ENCODE data around the gene MARCHF10. TPM values are rescaled to one million over a fixed set of nuclear protein-coding genes. Genes with fewer than 3 reads are reported as not detected.

The MARCHF10 gene
- total and polyA plus RNA-seq, 12 donors: 0.04 TPM; not detected in 11

DNA sequence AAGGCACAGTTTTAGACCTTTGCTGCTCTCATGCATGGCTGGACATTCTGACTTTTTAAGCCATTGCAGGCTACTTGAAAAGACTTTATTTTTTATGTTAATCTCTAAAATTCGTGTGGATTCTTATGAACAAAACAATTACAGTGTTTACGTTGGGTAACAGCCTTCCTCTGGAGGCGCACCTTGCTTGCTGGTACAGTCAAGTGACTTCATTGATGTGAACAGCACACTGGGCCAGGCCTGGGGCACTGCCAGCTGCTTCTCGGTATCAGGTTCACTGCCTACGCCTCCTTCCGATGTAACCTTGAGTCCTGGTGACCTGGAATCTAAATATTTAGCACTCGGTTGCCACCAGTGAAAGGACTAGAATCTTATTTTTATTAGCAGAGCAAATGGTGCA is 27.8 kb downstream of the MARCHF10 start:
- Histone ChIP-seq H3K4me3 (no peak overlapping the region), H3K36me3 (no peaks in the 10 kb centered on the region), H3K27ac (no peak overlapping the region), H3K27me3 (no peaks in the 10 kb centered on the region), H3K4me1 (no peaks in the 10 kb centered on the region), H3K9me3 (peaks cover 0 to 12% (median 2%) of the 10 kb centered on the region in 11 donors)
- DNase-seq (peak; percentile 21 to 30), ATAC-seq (peak in 1 of 8 donors; percentile 79)
- intact Hi-C loops (cut with DNase I): no loop called here
- WGBS, 2 donors: 56 to 72% methylated on average over 7 of the region's 7 CpGs
- TF ChIP-seq, protein P1, sequence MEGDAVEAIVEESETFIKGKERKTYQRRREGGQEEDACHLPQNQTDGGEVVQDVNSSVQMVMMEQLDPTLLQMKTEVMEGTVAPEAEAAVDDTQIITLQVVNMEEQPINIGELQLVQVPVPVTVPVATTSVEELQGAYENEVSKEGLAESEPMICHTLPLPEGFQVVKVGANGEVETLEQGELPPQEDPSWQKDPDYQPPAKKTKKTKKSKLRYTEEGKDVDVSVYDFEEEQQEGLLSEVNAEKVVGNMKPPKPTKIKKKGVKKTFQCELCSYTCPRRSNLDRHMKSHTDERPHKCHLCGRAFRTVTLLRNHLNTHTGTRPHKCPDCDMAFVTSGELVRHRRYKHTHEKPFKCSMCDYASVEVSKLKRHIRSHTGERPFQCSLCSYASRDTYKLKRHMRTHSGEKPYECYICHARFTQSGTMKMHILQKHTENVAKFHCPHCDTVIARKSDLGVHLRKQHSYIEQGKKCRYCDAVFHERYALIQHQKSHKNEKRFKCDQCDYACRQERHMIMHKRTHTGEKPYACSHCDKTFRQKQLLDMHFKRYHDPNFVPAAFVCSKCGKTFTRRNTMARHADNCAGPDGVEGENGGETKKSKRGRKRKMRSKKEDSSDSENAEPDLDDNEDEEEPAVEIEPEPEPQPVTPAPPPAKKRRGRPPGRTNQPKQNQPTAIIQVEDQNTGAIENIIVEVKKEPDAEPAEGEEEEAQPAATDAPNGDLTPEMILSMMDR (IDR thresholded peaks at IDR 0.05): no peak

DNA sequence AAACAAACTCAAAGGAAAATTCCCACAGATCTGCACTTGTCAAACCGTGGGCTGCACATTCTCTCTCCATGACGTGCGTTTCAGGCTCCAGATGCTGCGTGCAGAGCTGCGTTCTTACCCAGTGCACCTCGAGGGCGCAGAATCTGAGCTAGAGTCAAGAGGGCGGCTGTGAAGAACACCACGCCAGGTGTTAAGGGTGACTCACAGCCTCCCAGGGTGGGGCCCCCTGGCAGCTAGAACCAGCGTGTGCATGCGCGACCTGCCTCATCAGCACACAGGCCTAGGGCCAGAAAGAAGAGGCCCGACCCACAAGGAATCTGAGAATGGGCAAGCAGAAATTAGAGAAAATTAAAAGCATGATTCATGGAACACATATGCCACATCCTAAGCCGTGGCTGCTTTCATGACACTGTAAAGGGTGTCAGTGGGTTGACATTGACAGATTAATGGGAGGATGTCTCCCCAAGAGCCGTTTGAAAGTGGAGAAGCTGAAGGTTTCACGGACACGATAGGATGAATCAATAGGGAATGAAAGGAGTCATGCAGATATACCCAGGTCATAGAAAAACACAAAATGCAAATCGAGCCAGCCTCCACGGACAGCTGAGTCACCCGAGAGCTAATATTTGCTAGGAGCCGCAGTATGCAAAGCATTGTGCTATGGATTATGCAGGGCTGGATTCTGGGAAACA is 29.0 kb downstream of the MARCHF10 start:
- ATAC-seq (peak in 1 of 8 donors; percentile 31), DNase-seq (no peak)
- no peaks in the 10 kb centered on the region for H3K4me1 ChIP-seq
- 64 to 70% methylated on average over 21 of the region's 21 CpGs for WGBS, 2 donors
- no peaks in the 10 kb centered on the region for H3K36me3 ChIP-seq
- H3K27me3 ChIP-seq: peaks cover 0 to 3% (median 0%) of the 10 kb centered on the region in 7 donors
- peaks cover 0 to 5% (median 0%) of the 10 kb centered on the region in 11 donors for H3K9me3 ChIP-seq
- intact Hi-C loops (cut with DNase I): no loop called here
- H3K27ac ChIP-seq: no peak overlapping the region
- TF ChIP-seq, protein P1 (IDR thresholded peaks at IDR 0.05): no peak
- H3K4me3 ChIP-seq: no peak overlapping the region

DNA sequence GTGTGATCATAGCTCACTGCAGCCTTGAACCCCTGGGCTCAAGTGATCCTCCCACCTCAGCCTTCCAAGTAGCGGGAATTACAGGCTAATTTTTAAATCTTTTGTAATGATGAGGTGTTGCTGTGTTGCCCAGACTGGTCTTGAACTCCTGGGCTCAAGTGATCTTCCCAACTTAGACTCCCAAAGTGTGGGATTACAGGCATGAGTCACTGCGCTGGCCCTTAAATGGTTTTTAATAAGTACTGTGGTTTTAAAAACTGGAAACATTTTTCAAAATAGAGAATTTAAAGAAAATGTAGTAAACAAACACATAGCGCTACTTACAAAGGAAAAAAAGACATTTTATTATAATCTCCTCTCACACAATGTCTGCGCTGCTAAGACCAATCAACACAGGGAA is 32.2 kb downstream of the MARCHF10 start:
- ATAC-seq (no peak), DNase-seq (no peak)
- peaks cover 0 to 8% (median 0%) of the 10 kb centered on the region in 7 donors for H3K27me3 ChIP-seq
- H3K27ac ChIP-seq: no peak overlapping the region
- 97 to 98% methylated on average over 4 of the region's 4 CpGs for WGBS, 2 donors
- peaks cover 0 to 4% (median 0%) of the 10 kb centered on the region in 11 donors for H3K9me3 ChIP-seq
- no peaks in the 10 kb centered on the region for H3K36me3 ChIP-seq
- intact Hi-C loops (cut with DNase I): no loop called here
- no peak overlapping the region for H3K4me3 ChIP-seq
- TF ChIP-seq, protein P1 (IDR thresholded peaks at IDR 0.05): no peak
- no peaks in the 10 kb centered on the region for H3K4me1 ChIP-seq

DNA sequence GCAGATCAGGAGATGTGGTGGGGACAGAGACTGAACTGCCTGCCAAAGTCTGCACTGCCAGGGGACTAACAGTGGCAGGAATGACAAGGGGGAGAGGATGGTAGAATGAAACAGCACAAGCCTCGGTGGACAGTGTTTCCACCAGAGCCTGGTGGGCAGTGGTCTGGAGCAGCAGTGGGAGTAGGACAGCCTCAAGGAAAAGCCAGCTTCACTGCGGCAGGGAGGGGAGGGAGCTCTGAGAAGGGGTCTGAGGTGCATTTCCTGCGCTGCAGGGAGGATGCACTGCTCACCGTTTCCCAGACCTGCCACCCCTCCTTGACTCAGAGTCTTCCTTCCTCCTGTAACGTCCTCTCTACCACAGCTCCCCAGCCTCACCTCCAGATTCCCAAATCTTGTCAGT is 33.8 kb downstream of the MARCHF10 start:
- WGBS, 2 donors: 66 to 67% methylated on average over 5 of the region's 5 CpGs
- no peak overlapping the region for H3K27ac ChIP-seq
- ATAC-seq (no peak), DNase-seq (no peak)
- no peaks in the 10 kb centered on the region for H3K4me1 ChIP-seq
- intact Hi-C loops (cut with DNase I): no loop called here
- H3K27me3 ChIP-seq: peaks cover 0 to 8% (median 0%) of the 10 kb centered on the region in 7 donors
- TF ChIP-seq, protein P1 (IDR thresholded peaks at IDR 0.05): no peak
- H3K4me3 ChIP-seq: no peak overlapping the region
- peaks cover 0 to 4% (median 0%) of the 10 kb centered on the region in 11 donors for H3K9me3 ChIP-seq
- no peaks in the 10 kb centered on the region for H3K36me3 ChIP-seq
